Amygdala (tissue), 56 donors: ENCODE data around the gene CAMTA1.

Experiments used
- DNase-seq, 56 donors: peaks; one replicate each; lab custom pipeline; 2025; lab: John Stamatoyannopoulos, UW

Gene CAMTA1

GRCh38 chr1:7442036-7442435 lies 656.8 kb downstream of the CAMTA1 start:
- DNase-seq: peak in 1 of 56 donors; percentile 4

DNA sequence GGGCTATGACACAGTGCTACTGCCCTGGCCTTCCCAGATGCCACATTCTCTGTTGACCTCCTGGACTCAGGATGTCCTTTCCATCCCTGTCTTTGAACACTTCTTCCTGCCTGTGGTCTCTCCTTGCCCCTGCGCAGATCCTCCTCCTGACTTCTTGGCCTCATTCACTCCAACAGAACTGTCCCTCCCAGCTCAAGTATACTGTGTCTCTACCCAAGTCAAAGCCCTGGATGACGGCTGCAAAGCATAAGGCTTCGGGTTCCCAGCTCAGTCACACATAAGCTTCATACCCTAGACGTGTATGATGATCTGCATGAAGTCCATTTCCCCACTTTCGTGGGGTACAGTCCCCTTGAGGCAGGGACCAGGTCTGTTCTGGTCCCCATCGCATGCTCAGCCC lies 657.7 kb downstream of the CAMTA1 start:
- no peak for DNase-seq

DNA sequence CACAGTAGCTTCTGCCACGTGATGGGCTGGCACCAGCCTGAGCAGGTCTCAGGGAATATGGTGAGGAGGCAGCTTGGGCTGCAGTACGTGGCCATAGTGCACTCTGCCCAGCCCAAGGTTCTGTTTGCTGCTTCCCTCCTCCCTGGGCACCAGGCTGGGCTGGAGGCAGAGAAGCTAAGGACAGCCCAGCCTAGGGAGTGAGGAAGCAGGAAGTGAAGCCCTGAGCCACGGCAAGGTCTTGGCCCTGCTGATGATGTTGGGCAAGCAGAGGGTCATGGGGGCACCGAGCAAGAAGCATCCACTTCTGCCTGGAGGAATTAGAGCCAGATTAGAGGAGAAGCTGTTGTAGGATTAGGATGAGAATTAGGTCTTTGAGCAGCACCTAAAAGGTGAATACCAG lies 659.1 kb downstream of the CAMTA1 start:
- no peak for DNase-seq

DNA sequence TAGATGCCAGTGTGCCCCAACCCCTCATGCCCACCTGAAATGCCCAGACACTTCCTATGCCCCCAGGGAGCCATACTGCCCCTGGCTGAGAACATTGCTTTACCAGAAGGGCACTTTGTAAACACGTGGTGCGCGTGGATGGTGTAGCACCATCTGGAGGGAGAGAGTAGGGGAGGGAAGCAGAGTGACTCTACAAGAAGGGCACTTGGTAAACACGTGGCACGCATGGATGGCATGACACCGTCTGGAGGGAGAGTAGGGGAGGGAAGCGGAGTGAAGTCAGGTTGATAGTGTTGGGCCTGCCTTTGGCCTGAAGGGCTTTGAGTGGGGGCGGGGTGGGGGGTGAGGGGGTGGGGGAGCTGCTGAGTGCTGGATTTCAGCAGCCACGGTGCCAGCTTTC lies 661.8 kb downstream of the CAMTA1 start:
- no peak for DNase-seq

GRCh38 chr1:7447736-7448135 lies 662.5 kb downstream of the CAMTA1 start:
- no peak for DNase-seq

DNA sequence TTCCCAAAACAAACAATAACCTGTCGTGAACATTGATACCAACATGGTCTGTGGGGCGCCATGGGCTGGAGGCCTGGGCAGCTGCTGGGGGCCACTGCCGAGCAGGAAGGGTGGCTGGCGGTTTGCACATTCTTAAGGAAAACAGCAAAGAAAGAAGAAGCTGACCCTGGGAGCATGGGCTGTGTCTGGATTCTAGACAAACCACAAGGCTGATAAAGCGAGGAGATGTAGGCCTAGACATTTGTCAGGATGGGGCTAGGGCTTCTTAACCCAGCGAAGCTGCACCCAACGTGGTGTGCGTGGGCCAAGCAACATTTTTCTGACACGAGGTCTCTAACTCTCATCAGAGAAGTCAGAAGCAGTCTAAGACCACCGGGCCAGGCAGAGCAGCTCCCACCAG lies 663.7 kb downstream of the CAMTA1 start:
- no peak for DNase-seq

DNA sequence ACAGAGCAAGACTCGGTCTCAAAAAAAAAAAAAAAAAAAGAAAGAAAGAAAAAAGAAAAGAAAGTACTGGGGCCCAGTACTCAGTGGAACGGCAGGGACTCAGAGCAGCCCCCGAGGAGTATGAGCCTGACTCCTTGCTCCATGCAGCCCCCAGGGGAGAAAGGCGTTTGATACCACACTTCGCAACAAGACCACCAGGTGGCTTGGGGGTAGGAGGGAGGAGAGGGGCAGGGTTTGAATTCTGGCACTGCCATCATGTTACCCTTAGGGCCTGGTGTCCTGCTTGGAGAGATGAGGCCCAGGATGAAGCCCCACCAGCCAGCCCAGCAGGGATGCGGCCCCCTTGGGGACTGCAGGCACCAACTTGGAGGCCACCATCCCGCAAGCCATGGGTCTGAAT lies 664.5 kb downstream of the CAMTA1 start:
- DNase-seq: no peak

- no peak for DNase-seq
Measured at GRCh38 chr1:7450838-7451237, 665.6 kb downstream of the CAMTA1 start.

DNA sequence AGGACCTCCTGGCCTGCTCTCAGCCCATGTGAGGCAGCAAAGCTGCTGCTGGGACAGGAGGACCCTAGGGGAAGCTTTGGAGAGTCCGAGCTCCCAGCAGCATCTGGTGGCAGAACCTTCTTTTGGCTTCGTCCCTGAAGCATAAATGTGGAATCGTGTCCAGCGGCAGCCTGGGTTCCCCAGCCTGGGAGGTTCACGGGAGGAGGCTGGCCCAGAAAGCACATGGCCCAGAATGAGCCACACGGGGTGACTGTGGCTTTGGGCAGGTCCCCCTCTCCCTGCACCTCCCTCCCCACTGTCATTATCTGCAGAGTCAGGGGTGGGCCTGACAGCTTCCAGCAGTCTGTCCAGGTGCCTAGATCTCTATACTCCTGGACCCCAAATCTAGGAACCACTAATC lies 667.8 kb downstream of the CAMTA1 start:
- DNase-seq: no peak

DNA sequence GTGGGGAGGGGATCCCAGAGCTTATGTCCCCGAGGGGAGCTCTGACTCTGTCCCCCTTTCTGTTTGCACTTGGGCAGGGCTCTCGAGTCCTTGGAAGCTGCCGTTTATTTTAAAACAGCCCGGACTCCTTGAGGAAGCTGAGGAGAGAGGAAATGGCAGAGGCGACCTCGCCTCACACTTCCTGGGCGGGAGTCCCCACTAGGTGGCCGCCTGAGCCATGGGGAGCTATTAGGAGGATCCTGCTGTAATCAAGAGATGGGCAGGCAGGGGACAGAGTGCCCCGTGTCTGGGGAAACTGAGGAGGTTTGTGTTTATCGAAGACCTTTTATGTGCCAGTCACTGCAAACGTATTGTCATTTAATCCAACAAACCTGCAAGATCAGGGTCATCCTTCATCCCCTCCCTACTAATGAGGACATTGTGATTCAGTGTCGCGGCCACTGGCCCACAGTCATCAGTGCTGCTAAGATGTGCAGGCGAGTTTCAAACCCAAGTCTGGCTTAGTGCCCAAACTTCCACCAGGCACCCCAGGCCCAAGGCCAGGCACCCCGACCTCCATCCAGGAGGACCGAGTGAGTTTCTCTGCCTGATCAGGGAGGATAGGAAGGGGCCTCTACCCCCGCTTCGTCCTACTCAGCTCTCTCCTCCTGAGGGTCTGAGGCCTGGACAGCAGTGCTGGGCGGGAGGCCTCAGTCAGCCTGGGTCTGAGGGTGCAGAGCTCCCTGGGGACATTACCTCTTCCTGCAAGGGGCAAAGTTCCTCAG lies 669.0 kb downstream of the CAMTA1 start:
- peak in 19 of 56 donors; percentile 3 to 67 (median 19) for DNase-seq

DNA sequence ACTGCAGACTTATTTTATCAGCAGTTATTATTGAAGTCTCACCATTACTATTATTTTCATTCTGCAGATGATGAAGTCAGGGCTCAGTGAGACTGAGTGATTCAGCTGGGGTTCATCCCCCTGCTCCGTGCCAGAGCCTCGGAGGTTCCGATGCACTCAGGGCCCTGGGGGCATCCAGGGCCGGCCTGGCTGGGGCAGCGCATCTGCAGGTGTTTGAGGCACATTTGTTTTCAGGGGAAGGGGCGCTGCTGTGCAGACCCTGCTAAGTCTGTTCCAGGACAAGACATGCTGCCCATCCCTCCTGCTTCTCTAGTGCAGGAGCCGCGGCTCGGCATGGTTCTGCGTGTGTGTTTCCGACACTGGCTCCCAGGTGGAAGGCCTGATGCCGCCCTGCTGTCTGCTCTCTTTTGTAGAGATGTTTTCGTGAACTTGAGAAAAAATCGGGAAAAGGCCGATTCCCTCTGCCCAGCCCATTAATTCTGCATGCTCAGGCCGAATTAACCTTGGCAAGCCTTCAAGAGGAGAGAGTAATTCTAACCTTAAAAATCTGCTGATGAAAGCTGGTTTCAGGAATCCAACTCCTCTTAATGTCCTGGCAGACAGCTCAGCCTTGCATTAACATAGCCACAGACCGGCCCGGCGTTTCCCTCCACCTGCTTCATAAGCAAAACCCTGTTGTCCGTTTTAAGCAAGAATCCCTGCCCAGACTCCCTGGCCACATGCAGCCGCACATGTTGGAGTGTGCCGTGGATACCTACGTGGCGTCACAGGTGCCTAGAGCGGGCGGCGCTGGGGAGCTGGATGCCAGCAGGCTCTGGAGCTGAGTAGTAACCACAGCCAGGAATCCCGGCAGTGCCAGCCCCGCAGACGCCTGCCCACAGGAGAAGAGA lies 669.9 kb downstream of the CAMTA1 start:
- DNase-seq: peak in 13 of 56 donors; percentile 3 to 44 (median 19)

- DNase-seq: peak in 1 of 56 donors; percentile 13
Measured at GRCh38 chr1:7455796-7456721, 670.8 kb downstream of the CAMTA1 start.

DNA sequence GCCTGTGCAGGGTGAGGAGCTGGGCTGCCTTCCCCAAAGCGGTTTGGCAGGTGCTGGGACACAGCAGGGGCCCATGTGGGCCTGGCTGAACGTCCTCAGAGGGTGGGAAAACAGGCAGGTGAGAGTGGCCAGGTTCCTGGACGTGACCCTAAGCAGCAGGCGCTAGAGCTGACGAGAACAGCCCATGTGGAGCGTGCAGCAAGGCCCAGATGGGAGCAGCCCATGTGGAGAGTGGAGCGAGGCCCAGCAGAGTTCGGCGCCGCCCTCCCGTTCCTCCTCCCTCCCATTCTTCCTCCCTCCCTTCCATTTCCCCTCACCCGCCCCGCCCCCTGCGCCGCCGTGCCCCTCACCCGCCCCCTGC lies 671.4 kb downstream of the CAMTA1 start:
- no peak for DNase-seq

DNA sequence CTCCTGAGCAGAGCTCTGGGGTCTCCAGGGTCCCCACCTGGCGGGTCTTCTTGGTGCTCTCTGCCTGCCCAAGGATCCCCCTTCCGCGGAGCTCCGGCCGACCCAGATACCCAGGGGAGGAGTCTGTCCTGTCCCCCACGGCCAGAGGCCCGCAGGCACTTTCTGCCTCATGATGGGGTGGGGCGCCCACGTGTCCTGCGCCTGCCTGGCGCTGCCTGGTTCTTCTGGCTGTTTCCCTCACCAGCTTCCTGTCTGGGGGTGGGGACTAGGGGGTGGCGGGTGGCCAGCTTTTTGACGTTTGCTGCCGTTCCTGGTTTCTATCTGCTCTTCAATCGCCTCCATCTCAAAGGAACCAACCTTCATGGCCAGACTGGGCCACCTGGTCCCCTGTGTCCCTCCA lies 672.6 kb downstream of the CAMTA1 start:
- DNase-seq: no peak

GRCh38 chr1:7458946-7459345 lies 673.7 kb downstream of the CAMTA1 start:
- DNase-seq: no peak

DNA sequence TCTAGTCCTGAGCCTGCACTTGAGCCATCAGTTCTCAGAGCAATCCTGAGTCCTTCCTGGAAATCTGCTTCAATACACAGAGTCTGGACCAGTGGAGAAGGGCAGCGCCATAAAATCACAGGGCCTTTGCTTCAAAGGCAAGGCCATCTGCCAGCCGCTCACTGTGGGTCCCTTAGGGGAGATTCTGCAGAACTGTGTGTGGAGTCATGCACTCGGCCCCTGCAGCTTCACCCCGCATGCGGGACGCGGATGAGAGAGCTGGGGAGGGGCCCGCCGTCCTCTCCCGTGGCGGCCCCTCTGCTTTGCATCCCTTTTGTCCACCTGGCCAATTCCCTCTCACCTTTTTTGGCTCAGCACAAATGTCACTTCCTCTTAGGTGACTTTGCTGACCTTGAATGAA lies 674.7 kb downstream of the CAMTA1 start:
- DNase-seq: no peak

DNA sequence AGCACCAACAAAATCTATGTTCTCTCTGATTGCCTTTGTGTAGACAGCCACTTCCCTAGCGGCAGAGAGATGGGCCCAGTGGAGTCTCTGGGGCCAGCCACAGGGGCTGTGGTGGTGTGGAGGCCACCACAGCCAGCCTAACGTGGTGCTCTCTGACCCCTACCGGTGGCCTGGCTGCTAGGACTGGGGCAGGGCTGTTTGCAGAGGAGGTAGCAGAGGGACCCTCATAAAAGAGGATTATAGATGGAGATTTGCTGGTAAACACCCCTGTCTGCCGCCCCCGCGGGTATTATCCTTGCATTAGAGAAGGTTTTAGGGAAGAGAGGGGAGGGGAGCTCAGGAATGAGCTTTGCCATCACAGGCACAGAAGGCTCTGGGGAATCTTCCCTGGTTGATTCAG lies 675.6 kb downstream of the CAMTA1 start:
- DNase-seq: no peak

DNA sequence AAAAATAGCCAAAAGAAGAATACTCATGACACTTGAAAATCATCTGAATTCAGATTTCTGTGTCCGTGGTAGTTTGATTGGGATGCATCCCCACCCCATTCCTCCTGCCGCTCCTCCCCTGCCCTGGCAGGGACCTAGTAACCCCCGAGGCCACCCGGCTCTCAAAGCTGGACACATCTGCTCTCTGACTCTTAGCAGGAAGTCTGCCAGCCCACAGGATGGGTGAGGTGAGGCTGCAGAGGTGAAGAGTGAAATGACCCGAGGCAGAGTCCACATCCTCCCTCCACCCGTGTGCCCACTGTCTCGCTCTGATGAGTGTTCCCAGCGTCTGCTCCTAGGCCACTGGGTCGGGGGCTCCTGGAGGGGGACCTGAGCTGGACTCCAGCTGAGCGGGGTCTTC lies 677.4 kb downstream of the CAMTA1 start:
- no peak for DNase-seq

DNA sequence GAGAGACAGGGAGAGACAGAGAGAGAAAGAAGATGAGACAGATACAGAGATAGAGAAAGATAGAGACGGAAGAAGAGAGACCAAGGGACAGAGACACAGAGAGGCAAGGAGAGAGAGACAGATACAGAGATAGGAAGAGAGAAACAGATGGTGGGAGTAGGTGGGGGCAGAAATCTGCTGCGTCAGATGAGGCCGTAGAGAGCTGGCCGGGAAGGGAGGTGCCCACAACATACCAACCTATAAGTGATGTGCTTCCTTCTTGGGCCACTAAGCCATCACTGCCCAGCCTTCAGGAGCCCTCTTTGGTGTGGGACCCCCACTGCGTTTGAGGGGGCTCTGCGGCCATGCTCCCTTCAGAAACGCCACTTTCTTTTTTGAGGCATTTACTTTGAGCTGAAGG lies 678.3 kb downstream of the CAMTA1 start:
- DNase-seq: no peak

GRCh38 chr1:7464736-7465135 lies 679.5 kb downstream of the CAMTA1 start:
- no peak for DNase-seq
